Keratinocyte (primary cell): ENCODE data around the gene TRAF2. TPM values are rescaled to one million over a fixed set of nuclear protein-coding genes. Genes with fewer than 3 reads are reported as not detected.

Experiments
- DNase-seq: peaks from one replicate; pipeline ENCODE4 v3.0.0-alpha.2; 2011; ENCODE audit warnings: low read depth, missing footprints, low spot score
- FAIRE-seq: peaks from 2 replicates; lab custom pipeline; 2011; peaks lifted over from hg19 to GRCh38; lab: Jason Lieb, UNC
- H2AFZ ChIP-seq: 2 replicates; pipeline ENCODE4 v1.6.0; 2012; ENCODE audit warnings: low read length, control low read depth, inconsistent platforms; ENCODE audit not compliant: control insufficient read depth
- H3K27ac ChIP-seq: 2 replicates; pipeline ENCODE4 v1.5.1; 2011; ENCODE audit warnings: low read length; ENCODE audit not compliant: control insufficient read depth, insufficient read depth
- H3K27me3 ChIP-seq: 3 replicates; pipeline ENCODE4 v1.6.0; 2011; ENCODE audit warnings: low read length; ENCODE audit not compliant: control insufficient read depth, insufficient read depth; ENCODE audit errors: extremely low read depth
- H3K36me3 ChIP-seq, 2 experiments: 2 replicates in 1 of 2; 3 replicates in 1 of 2; pipeline ENCODE4 v1.5.1; 2011; ENCODE audit warnings: low read length in 2 of 2, mild to moderate bottlenecking in 1 of 2; ENCODE audit not compliant: control insufficient read depth in 2 of 2, insufficient read depth in 2 of 2; ENCODE audit errors: extremely low read depth in 1 of 2
- H3K4me1 ChIP-seq: 3 replicates; pipeline ENCODE4 v1.5.1; 2011; ENCODE audit warnings: low read length; ENCODE audit not compliant: control insufficient read depth, insufficient read depth; ENCODE audit errors: extremely low read depth
- H3K4me2 ChIP-seq: 3 replicates; pipeline ENCODE4 v1.6.0; 2011; ENCODE audit warnings: low read depth, low read length; ENCODE audit not compliant: control insufficient read depth, insufficient read depth; ENCODE audit errors: extremely low read depth
- H3K4me3 ChIP-seq, 3 experiments: fragments of 200-600 bp in 1 of 3; sonication (generic) in 1 of 3; 2 replicates in 2 of 3; 3 replicates in 1 of 3; pipeline ENCODE4 v1.5.1; 2011 to 2016; ENCODE audit warnings: low read length in 3 of 3, mild to moderate bottlenecking in 3 of 3, control low read depth in 2 of 3, inconsistent platforms in 1 of 3, low read depth in 1 of 3, mixed read lengths in 1 of 3, mixed run types in 1 of 3, moderate library complexity in 1 of 3; ENCODE audit not compliant: control insufficient read depth in 2 of 3, insufficient read depth in 2 of 3; ENCODE audit errors: extremely low read depth in 1 of 3
- H3K79me2 ChIP-seq: 2 replicates; pipeline ENCODE4 v1.6.0; 2012; ENCODE audit warnings: low read length; ENCODE audit not compliant: control insufficient read depth, insufficient read depth
- H3K9ac ChIP-seq: 3 replicates; pipeline ENCODE4 v1.6.0; 2011; ENCODE audit warnings: low read length; ENCODE audit not compliant: control insufficient read depth, insufficient read depth; ENCODE audit errors: extremely low read depth
- H3K9me1 ChIP-seq: 3 replicates; pipeline ENCODE4 v1.6.0; 2011; ENCODE audit warnings: low read length; ENCODE audit not compliant: control insufficient read depth, insufficient read depth; ENCODE audit errors: extremely low read depth
- H3K9me3 ChIP-seq: 2 replicates; pipeline ENCODE4 v1.5.1; 2012; ENCODE audit warnings: low read depth, low read length; ENCODE audit not compliant: control insufficient read depth
- H4K20me1 ChIP-seq: 3 replicates; pipeline ENCODE4 v1.6.0; 2011; ENCODE audit warnings: low read length; ENCODE audit not compliant: control insufficient read depth, insufficient read depth; ENCODE audit errors: extremely low read depth
- EZH2 ChIP-seq: IDR thresholded peaks from one replicate; pipeline ENCODE4 v1.6.1; 2012; ENCODE audit warnings: inconsistent platforms, mild to moderate bottlenecking, low read length, moderate library complexity
- dilution Hi-C: fragments of 300-500 bp; cut with MboI; formaldehyde crosslinking; loops from one replicate; pipeline ENCODE4 v1.7.0; 2020; ENCODE audit warnings: low sequenced_read_pairs; ENCODE audit not compliant: extremely low pct_ligation_motif_present
- polyA plus RNA-seq, 5 experiments: library from polyadenylated mRNA; depleted of rRNA in 3 of 5; stranded (reverse) in 3 of 5; stranded (forward) in 1 of 5; unstranded in 1 of 5; fragments of >200 nt; gene quantifications; 1 replicate in 1 of 5; 2 replicates in 3 of 5; 3 replicates in 1 of 5; pipeline versions ENCODE4 v1.2.1 to v1.2.3, GENCODE V29; 2011 to 2012; ENCODE audit warnings: missing spikeins in 2 of 5, low read depth in 1 of 5, low replicate concordance in 1 of 5
- TF ChIP-seq, protein P1 (sequence below), 3 experiments: IDR thresholded peaks in 1 of 3; conservative IDR thresholded peaks in 1 of 3; optimal IDR thresholded peaks in 1 of 3; 2 replicates in 2 of 3; 3 replicates in 1 of 3; pipeline versions ENCODE3 to v1.5.1; 2011; ENCODE audit warnings: low read length in 3 of 3, mild to moderate bottlenecking in 3 of 3, moderate library complexity in 2 of 3, control low read depth in 1 of 3, inconsistent platforms in 1 of 3; ENCODE audit not compliant: insufficient read depth in 2 of 3; ENCODE audit errors: extremely low read depth in 1 of 3

Gene TRAF2
- polyA plus RNA-seq, 1 donor (not counting 4 experiments of a cell fraction or from before 2014, with no cell fraction given) = 9.9 TPM

DNA sequence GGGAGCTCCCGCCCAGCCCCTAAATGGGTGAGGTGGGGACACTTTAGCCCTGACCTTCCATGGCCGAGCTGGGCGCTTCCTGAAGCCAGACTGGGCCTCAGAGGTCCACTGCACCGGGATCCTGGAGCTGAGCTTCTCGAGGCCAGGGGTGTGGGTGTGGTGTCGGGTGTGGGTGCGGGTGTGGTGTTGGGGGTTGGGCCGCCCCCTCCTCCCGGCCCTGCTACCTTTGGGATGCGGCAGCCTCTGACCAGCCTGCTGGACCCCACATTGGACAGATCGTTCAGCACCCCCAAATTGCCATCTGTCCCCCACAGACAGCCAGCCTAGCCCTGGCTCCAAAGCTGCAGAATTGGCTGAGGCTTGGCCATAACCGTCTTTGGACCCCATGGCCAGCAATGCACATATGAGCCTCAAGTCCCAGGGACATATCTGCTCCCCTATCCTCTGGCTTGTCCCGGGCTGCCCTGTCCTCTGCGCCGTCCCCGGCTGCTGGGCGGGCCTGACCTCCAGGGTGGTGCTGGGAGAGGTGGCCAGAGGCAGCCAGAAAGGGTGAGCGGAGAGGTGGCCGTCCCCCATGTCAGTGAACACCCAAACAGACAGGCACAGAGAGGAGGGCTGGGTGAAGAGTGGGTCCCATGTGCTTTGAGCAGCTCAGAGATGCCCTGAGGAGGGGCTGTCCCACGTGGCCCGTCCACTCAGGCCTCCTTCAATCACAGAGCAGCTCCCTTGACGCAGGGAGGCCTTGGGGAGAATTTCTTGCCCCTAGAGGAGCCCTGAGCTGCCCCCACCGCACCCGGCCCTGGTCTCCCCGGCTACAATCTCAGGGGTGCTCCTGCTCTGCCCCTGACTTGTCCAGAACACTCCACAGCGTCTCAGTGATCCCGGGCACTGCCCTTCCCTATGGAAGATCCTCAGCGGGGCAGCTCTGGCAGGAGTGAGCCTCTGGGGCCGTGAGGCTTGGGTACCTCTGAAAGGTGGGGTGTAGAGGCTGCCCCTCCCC is 87.6 kb downstream of the TRAF2 start:
- Histone ChIP-seq H3K27me3 (no peaks in the 10 kb centered on the region), H3K9ac (no peak overlapping the region), H3K9me1 (no peaks in the 10 kb centered on the region), H3K4me2 (no peak overlapping the region), H3K4me1 (peaks cover 8% of the 10 kb centered on the region), H3K79me2 (no peaks in the 10 kb centered on the region), H3K4me3 (no peak overlapping the region), H4K20me1 (no peaks in the 10 kb centered on the region), H2AFZ (no peak overlapping the region), H3K9me3 (no peaks in the 10 kb centered on the region), H3K27ac (no peak overlapping the region), H3K36me3 (no peaks in the 10 kb centered on the region)
- TF ChIP-seq, protein P1, sequence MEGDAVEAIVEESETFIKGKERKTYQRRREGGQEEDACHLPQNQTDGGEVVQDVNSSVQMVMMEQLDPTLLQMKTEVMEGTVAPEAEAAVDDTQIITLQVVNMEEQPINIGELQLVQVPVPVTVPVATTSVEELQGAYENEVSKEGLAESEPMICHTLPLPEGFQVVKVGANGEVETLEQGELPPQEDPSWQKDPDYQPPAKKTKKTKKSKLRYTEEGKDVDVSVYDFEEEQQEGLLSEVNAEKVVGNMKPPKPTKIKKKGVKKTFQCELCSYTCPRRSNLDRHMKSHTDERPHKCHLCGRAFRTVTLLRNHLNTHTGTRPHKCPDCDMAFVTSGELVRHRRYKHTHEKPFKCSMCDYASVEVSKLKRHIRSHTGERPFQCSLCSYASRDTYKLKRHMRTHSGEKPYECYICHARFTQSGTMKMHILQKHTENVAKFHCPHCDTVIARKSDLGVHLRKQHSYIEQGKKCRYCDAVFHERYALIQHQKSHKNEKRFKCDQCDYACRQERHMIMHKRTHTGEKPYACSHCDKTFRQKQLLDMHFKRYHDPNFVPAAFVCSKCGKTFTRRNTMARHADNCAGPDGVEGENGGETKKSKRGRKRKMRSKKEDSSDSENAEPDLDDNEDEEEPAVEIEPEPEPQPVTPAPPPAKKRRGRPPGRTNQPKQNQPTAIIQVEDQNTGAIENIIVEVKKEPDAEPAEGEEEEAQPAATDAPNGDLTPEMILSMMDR (optimal IDR thresholded peaks at IDR 0.05 in 1 of 3, IDR thresholded peaks at IDR 0.05 in 1 of 3, conservative IDR thresholded peaks at IDR 0.05 in 1 of 3; ENCODE audit: extremely low read depth in 1 of 3, insufficient read depth in 2 of 3, low read length in 3 of 3) = no peak
- no peak for TF ChIP-seq EZH2
- FAIRE-seq = no peak
- dilution Hi-C loops = no loop called here
- DNase-seq = no peak

DNA sequence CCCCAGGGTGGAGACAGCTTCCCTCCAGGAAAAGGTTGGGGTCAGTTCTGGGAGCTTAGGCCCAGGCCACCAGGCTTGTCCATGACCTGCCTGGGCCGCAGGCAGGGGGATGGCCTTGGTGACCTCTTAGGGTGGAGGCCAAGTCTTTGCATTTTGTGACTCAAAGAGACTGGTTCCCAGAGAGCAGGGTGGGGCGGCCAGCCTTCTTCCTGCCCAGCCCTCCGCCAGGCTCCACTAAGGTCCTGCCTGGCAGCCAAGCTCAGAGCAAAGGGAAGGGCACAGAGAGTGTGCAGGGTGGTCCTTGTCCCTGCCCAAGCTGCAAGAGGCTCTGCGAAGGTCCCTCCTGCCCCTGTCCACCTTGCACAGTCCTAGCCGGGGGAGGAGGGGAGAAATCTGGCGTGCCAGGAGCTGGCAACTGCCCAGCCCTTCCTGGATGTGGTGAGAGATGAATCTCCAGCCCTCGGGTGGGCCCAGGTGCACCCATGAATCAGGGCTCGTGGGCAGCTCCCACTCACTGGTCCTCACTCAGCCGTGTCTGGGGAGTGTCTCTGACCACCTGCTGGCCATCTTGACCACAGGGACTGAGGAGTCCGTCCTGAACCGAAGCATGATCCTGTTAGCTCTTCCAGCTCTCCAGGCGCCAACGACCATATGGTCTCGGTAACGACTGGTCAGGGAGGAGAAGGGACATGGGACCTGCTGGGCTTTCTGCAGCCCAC is 88.7 kb downstream of the TRAF2 start:
- FAIRE-seq = no peak
- dilution Hi-C loops = no loop called here

More for the DNA sequence above, 88.7 kb downstream of the TRAF2 start:
- H4K20me1 ChIP-seq = no peaks in the 10 kb centered on the region
- H3K9me3 ChIP-seq = no peaks in the 10 kb centered on the region
- H3K79me2 ChIP-seq = no peaks in the 10 kb centered on the region
- H3K9ac ChIP-seq = no peak overlapping the region
- H3K4me1 ChIP-seq = peaks cover 8% of the 10 kb centered on the region
- no peaks in the 10 kb centered on the region for H3K9me1 ChIP-seq
- H3K27me3 ChIP-seq = no peaks in the 10 kb centered on the region
- no peak overlapping the region for H3K4me3 ChIP-seq
- no peaks in the 10 kb centered on the region for H3K36me3 ChIP-seq
- H3K27ac ChIP-seq = no peak overlapping the region
- H3K4me2 ChIP-seq = peak overlapping the region; percentile 56
- no peak for DNase-seq
- no peak for TF ChIP-seq EZH2
- TF ChIP-seq, protein P1 (optimal IDR thresholded peaks at IDR 0.05 in 1 of 3, IDR thresholded peaks at IDR 0.05 in 1 of 3, conservative IDR thresholded peaks at IDR 0.05 in 1 of 3; ENCODE audit: extremely low read depth in 1 of 3, insufficient read depth in 2 of 3, low read length in 3 of 3) = no peak
- peak overlapping the region; percentile 40 for H2AFZ ChIP-seq
